ENCODE data around the gene RTTN. TPM values are rescaled to one million over a fixed set of nuclear protein-coding genes. Genes with fewer than 3 reads are reported as not detected.

RTTN gene
- total RNA-seq, 4 donors from 2014 or later = 23.7 to 38.7 (median 25.4) TPM

- H3K36me3 ChIP-seq = peaks cover 0 to 19% (median 4%) of the 10 kb centered on the region in 3 donors
- 63 to 67% methylated on average over 3 of the region's 3 CpGs for WGBS, 2 donors
- H3K27ac ChIP-seq = no peak overlapping the region
- H3K27me3 ChIP-seq = no peaks in the 10 kb centered on the region
- no peaks in the 10 kb centered on the region for H3K9me3 ChIP-seq
- H3K4me1 ChIP-seq = peaks cover 0 to 4% (median 0%) of the 10 kb centered on the region in 4 donors
- no peak for DNase-seq (ENCODE audit: low spot score in 2 of 2)
- H3K4me3 ChIP-seq = no peak overlapping the region
- no peak for TF ChIP-seq EP300 (IDR thresholded peaks at IDR 0.05)
- TF ChIP-seq CTCF (IDR thresholded peaks at IDR 0.05) = no peak
- TF ChIP-seq POLR2A (IDR thresholded peaks at IDR 0.05) = no peak
These were observed 38.8 kb downstream of the RTTN start for GRCh38 chr18:70166668-70167067.

- WGBS, 2 donors = 84 to 88% methylated on average over 3 of the region's 3 CpGs
- H3K4me1 ChIP-seq = peaks cover 0 to 4% (median 0%) of the 10 kb centered on the region in 4 donors
These were observed 39.6 kb downstream of the RTTN start for GRCh38 chr18:70165936-70166335.

GRCh38 chr18:70160073-70160678 is 45.3 kb downstream of the RTTN start:
- WGBS, 2 donors = 82 to 91% methylated on average over 1 of the region's 1 CpG
- no peaks in the 10 kb centered on the region for H3K4me1 ChIP-seq
- peaks cover 0 to 4% (median 0%) of the 10 kb centered on the region in 4 donors for H3K9me3 ChIP-seq
- H3K27me3 ChIP-seq = no peaks in the 10 kb centered on the region
- H3K4me3 ChIP-seq = no peak overlapping the region
- no peak for DNase-seq (ENCODE audit: low spot score in 2 of 2)
- peaks cover 0 to 46% (median 4%) of the 10 kb centered on the region in 3 donors for H3K36me3 ChIP-seq
- no peak for TF ChIP-seq POLR2A (IDR thresholded peaks at IDR 0.05)
- TF ChIP-seq EP300 (IDR thresholded peaks at IDR 0.05) = no peak
- TF ChIP-seq CTCF (IDR thresholded peaks at IDR 0.05) = no peak
- no peak overlapping the region for H3K27ac ChIP-seq

More at GRCh38 chr18:70165936-70166335, 39.6 kb downstream of the RTTN start:
- Histone ChIP-seq H3K27me3 (no peaks in the 10 kb centered on the region), H3K9me3 (peaks cover 0 to 3% (median 0%) of the 10 kb centered on the region in 4 donors), H3K27ac (no peak overlapping the region), H3K4me3 (no peak overlapping the region), H3K36me3 (peaks cover 0 to 23% (median 4%) of the 10 kb centered on the region in 3 donors)
- DNase-seq (ENCODE audit: low spot score in 2 of 2) = no peak
- TF ChIP-seq CTCF (IDR thresholded peaks at IDR 0.05) (no peak), EP300 (IDR thresholded peaks at IDR 0.05) (no peak), POLR2A (IDR thresholded peaks at IDR 0.05) (no peak)

GRCh38 chr18:70158992-70159717 is 46.3 kb downstream of the RTTN start:
- Histone ChIP-seq H3K27ac (no peak overlapping the region), H3K36me3 (peaks cover 0 to 46% (median 0%) of the 10 kb centered on the region in 3 donors), H3K4me3 (no peak overlapping the region), H3K4me1 (no peaks in the 10 kb centered on the region), H3K27me3 (no peaks in the 10 kb centered on the region), H3K9me3 (peaks cover 0 to 4% (median 0%) of the 10 kb centered on the region in 4 donors)
- 95 to 99% methylated on average over 3 of the region's 3 CpGs for WGBS, 2 donors
- no peak for DNase-seq (ENCODE audit: low spot score in 2 of 2)
- TF ChIP-seq POLR2A (IDR thresholded peaks at IDR 0.05) = no peak
- TF ChIP-seq EP300 (IDR thresholded peaks at IDR 0.05) = no peak
- TF ChIP-seq CTCF (IDR thresholded peaks at IDR 0.05) = no peak

- no peaks in the 10 kb centered on the region for H3K4me1 ChIP-seq
- DNase-seq (ENCODE audit: low spot score in 2 of 2) = no peak
- TF ChIP-seq CTCF (IDR thresholded peaks at IDR 0.05) (no peak), POLR2A (IDR thresholded peaks at IDR 0.05) (no peak), EP300 (IDR thresholded peaks at IDR 0.05) (no peak)
- no peaks in the 10 kb centered on the region for H3K27me3 ChIP-seq
- no peak overlapping the region for H3K4me3 ChIP-seq
- peaks cover 0 to 38% (median 0%) of the 10 kb centered on the region in 3 donors for H3K36me3 ChIP-seq
- no peak overlapping the region for H3K27ac ChIP-seq
- 95% methylated on average over 8 of the region's 8 CpGs for WGBS, 2 donors
- peaks cover 0 to 4% (median 0%) of the 10 kb centered on the region in 4 donors for H3K9me3 ChIP-seq
These were observed 48.6 kb downstream of the RTTN start for GRCh38 chr18:70156886-70157285.
